HG03159 (cell line): ENCODE data around the gene EDN1.

Experiments used
- ATAC-seq: cut with Tn5 transposase; IDR thresholded peaks from one replicate; pipeline ENCODE4 v1.9.1; 2021; ENCODE audit warnings: mild to moderate bottlenecking, moderate library complexity; ENCODE audit not compliant: unreplicated experiment

The EDN1 gene

GRCh38 chr6:12269110-12269509, 21.1 kb upstream of the EDN1 start:
- ATAC-seq = no peak

GRCh38 chr6:12270551-12271230, 19.5 kb upstream of the EDN1 start:
- ATAC-seq = no peak

- ATAC-seq = no peak
Observed at GRCh38 chr6:12271594-12271993, 18.6 kb upstream of the EDN1 start.

GRCh38 chr6:12271997-12272396, 18.2 kb upstream of the EDN1 start:
- no peak for ATAC-seq

- no peak for ATAC-seq
Observed at GRCh38 chr6:12275107-12275506, 15.1 kb upstream of the EDN1 start.

GRCh38 chr6:12276930-12277315, 13.2 kb upstream of the EDN1 start:
- no peak for ATAC-seq

- no peak for ATAC-seq
Observed at GRCh38 chr6:12277386-12277785, 12.8 kb upstream of the EDN1 start.

GRCh38 chr6:12278915-12279314, 11.2 kb upstream of the EDN1 start:
- ATAC-seq = no peak

GRCh38 chr6:12279322-12280091, 10.7 kb upstream of the EDN1 start:
- no peak for ATAC-seq

GRCh38 chr6:12280458-12280857, 9.7 kb upstream of the EDN1 start:
- no peak for ATAC-seq

- ATAC-seq = no peak
Observed at GRCh38 chr6:12280902-12281301, 9.3 kb upstream of the EDN1 start.

- ATAC-seq = no peak
Observed at GRCh38 chr6:12283904-12284303, 6.3 kb upstream of the EDN1 start.

- ATAC-seq = no peak
Observed at GRCh38 chr6:12286373-12287110, 3.6 kb upstream of the EDN1 start.

GRCh38 chr6:12288211-12288618, 1.9 kb upstream of the EDN1 start:
- no peak for ATAC-seq

- no peak for ATAC-seq
Observed at GRCh38 chr6:12288914-12289313, 1.2 kb upstream of the EDN1 start.

GRCh38 chr6:12289365-12289919, 719 bp upstream of the EDN1 start:
- no peak for ATAC-seq

- ATAC-seq = no peak
Observed at GRCh38 chr6:12291071-12291838, 1.1 kb downstream of the EDN1 start.

GRCh38 chr6:12291839-12292604, 1.9 kb downstream of the EDN1 start:
- ATAC-seq = no peak

- ATAC-seq = no peak
Observed at GRCh38 chr6:12293235-12293930, 3.2 kb downstream of the EDN1 start.
